HG03280 (cell line): ENCODE results near the gene MYO5B.
"Not testable (repeated sequence)": the region's sequence is repeated elsewhere in the genome, so short reads cannot be mapped to it uniquely, and the experiment has no call there.

ENCODE experiments used
- ATAC-seq: cut with Tn5 transposase; IDR thresholded peaks from one replicate; pipeline ENCODE4 v1.9.1; 2021; ENCODE audit warnings: mild to moderate bottlenecking, moderate library complexity; ENCODE audit not compliant: unreplicated experiment

The MYO5B gene

GRCh38 chr18:50194631-50195532 lies at the start of gene MYO5B:
Gene MYO5B, minus strand, starts transcription at chr18:50195147. Its CDS starts 354 bp downstream, at chr18:50194793.
- peak; percentile 72 for ATAC-seq

- ATAC-seq, result not testable (repeated sequence)
Observed at GRCh38 chr18:50241768-50242167, 46.8 kb upstream of the MYO5B start.

DNA sequence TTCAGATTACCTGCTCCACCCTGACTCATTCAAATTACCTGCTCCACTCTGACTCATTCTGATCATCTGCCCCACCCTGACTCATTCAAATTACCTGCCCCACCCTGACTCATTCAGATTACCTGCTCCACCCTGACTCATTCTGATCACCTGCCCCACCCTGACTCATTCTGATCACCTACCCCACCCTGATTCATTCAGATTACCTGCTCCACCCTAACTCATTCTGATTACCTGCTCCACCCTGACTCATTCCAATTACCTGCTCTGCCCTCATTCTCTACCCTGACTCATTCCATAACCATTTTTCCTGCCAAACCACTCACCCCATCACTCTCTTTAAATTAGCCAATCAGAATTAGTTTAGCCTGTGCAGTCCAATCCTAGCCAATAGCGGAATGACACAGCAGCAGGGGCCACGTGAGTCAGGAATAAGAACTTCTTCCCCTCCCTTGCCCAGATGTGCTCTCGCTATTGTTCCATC lies 45.2 kb upstream of the MYO5B start:
- ATAC-seq, result no peak

DNA sequence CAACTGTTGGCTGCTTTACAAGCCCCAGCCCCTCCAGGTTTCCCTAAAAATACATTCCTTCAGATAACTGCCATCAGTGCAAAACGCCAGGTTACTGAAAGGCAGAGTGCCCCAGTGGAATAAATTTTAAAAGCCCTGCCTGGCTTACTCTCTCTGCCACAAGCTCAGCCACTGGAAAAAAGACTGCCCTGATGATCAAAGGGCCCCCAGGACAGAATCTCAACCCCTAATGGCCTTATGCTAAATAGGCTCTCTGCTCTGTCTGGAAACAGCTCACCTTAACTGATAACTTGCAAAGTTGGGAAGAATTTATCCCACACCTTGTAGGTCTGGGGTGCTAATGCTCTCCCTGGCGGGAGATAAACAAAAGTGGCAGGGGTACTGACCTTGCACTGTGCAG lies 37.5 kb upstream of the MYO5B start:
- no peak for ATAC-seq

GRCh38 chr18:50231621-50232020 lies 36.7 kb upstream of the MYO5B start:
- no peak for ATAC-seq

GRCh38 chr18:50220249-50220648 lies 25.3 kb upstream of the MYO5B start:
- ATAC-seq, result not testable (repeated sequence)

GRCh38 chr18:50218432-50219197 lies 23.7 kb upstream of the MYO5B start:
- peak; percentile 68 for ATAC-seq

DNA sequence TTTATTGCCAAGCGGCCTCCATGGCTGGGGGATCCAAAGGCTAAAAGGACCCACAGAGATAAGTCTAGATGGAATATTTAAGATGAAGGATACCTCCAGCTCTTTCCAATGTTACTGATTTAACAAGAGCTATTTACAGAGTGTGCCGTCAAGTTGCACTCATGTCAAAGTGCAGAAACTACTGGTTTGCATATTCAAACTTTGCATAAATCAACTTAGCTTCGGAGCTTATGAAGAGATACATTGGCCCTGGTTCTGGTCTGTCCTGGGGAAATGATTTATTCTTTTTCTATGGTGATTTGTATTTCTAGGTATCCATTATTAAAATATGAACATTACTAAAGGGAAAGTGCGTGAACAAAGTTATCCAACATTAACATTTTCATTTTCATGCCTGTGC lies 14.4 kb upstream of the MYO5B start:
- no peak for ATAC-seq

GRCh38 chr18:50207722-50208121 lies 12.8 kb upstream of the MYO5B start:
- ATAC-seq, result no peak

- ATAC-seq, result no peak
Observed at GRCh38 chr18:50203801-50204604, 9.1 kb upstream of the MYO5B start.

- no peak for ATAC-seq
Observed at GRCh38 chr18:50201476-50202018, 6.6 kb upstream of the MYO5B start.

GRCh38 chr18:50199921-50200320 lies 5.0 kb upstream of the MYO5B start:
- ATAC-seq, result no peak

GRCh38 chr18:50199346-50199855 lies 4.5 kb upstream of the MYO5B start:
- no peak for ATAC-seq

DNA sequence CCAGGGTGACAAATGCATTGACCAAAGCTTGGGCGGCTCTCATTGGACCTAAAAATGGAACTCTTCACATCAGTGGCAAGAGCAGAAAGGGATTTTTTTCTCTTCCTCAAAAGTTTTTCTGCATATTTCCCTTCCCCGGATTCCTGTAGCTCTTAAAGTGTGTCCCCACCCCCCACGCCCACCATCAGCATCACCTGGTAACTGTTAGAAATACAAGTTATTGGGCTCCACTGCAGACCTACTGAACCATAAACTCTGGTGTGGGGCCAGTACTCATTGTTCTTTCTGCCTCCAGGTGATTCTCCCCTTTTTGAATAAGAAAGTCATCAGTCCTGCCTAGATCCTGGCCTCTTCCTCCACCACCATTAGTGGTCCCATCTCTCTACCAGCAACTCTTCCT lies 1.3 kb upstream of the MYO5B start:
- no peak for ATAC-seq

GRCh38 chr18:50195689-50196088 lies 742 bp upstream of the MYO5B start:
- ATAC-seq, result no peak

- ATAC-seq, result no peak
Observed at GRCh38 chr18:50193796-50194630, 934 bp downstream of the MYO5B start.

GRCh38 chr18:50192995-50193795 lies 1.8 kb downstream of the MYO5B start:
- ATAC-seq, result no peak

DNA sequence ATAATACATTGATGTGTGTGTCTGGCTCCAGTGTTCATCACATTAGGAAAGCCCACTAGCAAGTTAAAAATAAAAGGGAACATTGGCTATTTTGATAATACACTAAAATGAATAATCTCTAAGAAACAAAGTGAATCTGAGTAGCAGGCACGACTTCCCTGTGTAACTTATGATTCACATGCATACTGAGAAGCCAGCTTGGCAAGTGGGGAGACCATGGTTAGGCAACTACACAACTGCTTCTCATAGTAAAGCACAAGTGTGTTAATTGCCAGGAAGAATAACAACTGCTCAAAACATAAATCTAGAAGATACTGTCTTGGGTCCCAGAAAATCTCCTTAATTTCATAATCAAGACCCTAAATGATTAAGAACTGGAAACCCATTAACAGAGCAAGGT lies 4.0 kb downstream of the MYO5B start:
- no peak for ATAC-seq

- ATAC-seq, result no peak
Observed at GRCh38 chr18:50190236-50190635, 4.7 kb downstream of the MYO5B start.
